ENCODE measurements around the gene NKD1.

NKD1 gene

GRCh38 chr16:50507397-50507796 lies 40.8 kb upstream of the NKD1 start:
- H3K36me3 ChIP-seq (ENCODE audit: insufficient read depth, low read length) = no peaks in the 10 kb centered on the region
- peaks cover 3% of the 10 kb centered on the region for H3K27me3 ChIP-seq (ENCODE audit: insufficient read depth, low read length)
- peaks cover 14% of the 10 kb centered on the region for H3K4me1 ChIP-seq (ENCODE audit: insufficient read depth, low read length)
- H2AFZ ChIP-seq (ENCODE audit: low read depth, low read length) = no peak overlapping the region
- H3K4me3 ChIP-seq (ENCODE audit: low read length) = no peak overlapping the region
- H3K9me3 ChIP-seq (ENCODE audit: low read length) = peaks cover 2% of the 10 kb centered on the region

- no peak overlapping the region for H2AFZ ChIP-seq (ENCODE audit: low read depth, low read length)
- peaks cover 3% of the 10 kb centered on the region for H3K27me3 ChIP-seq (ENCODE audit: insufficient read depth, low read length)
- peaks cover 2% of the 10 kb centered on the region for H3K9me3 ChIP-seq (ENCODE audit: low read length)
- H3K4me3 ChIP-seq (ENCODE audit: low read length) = no peak overlapping the region
- no peaks in the 10 kb centered on the region for H3K36me3 ChIP-seq (ENCODE audit: insufficient read depth, low read length)
- peaks cover 14% of the 10 kb centered on the region for H3K4me1 ChIP-seq (ENCODE audit: insufficient read depth, low read length)
These were observed 38.5 kb upstream of the NKD1 start for GRCh38 chr16:50509521-50510341.

GRCh38 chr16:50515218-50515617 lies 33.0 kb upstream of the NKD1 start:
- Histone ChIP-seq H3K9me3 (ENCODE audit: low read length) (peaks cover 4% of the 10 kb centered on the region), H3K36me3 (ENCODE audit: insufficient read depth, low read length) (no peaks in the 10 kb centered on the region), H3K27me3 (ENCODE audit: insufficient read depth, low read length) (no peaks in the 10 kb centered on the region), H3K4me3 (ENCODE audit: low read length) (no peak overlapping the region), H2AFZ (ENCODE audit: low read depth, low read length) (no peak overlapping the region), H3K4me1 (ENCODE audit: insufficient read depth, low read length) (no peaks in the 10 kb centered on the region)

GRCh38 chr16:50516401-50516800 lies 31.8 kb upstream of the NKD1 start:
- H3K36me3 ChIP-seq (ENCODE audit: insufficient read depth, low read length) = no peaks in the 10 kb centered on the region
- peaks cover 4% of the 10 kb centered on the region for H3K9me3 ChIP-seq (ENCODE audit: low read length)
- H2AFZ ChIP-seq (ENCODE audit: low read depth, low read length) = no peak overlapping the region
- no peak overlapping the region for H3K4me3 ChIP-seq (ENCODE audit: low read length)
- H3K27me3 ChIP-seq (ENCODE audit: insufficient read depth, low read length) = no peaks in the 10 kb centered on the region
- H3K4me1 ChIP-seq (ENCODE audit: insufficient read depth, low read length) = peaks cover 3% of the 10 kb centered on the region

GRCh38 chr16:50516890-50517289 lies 31.3 kb upstream of the NKD1 start:
- Histone ChIP-seq H3K9me3 (ENCODE audit: low read length) (peaks cover 4% of the 10 kb centered on the region), H3K4me1 (ENCODE audit: insufficient read depth, low read length) (peaks cover 3% of the 10 kb centered on the region), H3K27me3 (ENCODE audit: insufficient read depth, low read length) (no peaks in the 10 kb centered on the region)

GRCh38 chr16:50517450-50518252 lies 30.5 kb upstream of the NKD1 start:
- Histone ChIP-seq H3K4me3 (ENCODE audit: low read length) (no peak overlapping the region), H3K4me1 (ENCODE audit: insufficient read depth, low read length) (peaks cover 3% of the 10 kb centered on the region), H3K27me3 (ENCODE audit: insufficient read depth, low read length) (no peaks in the 10 kb centered on the region), H3K36me3 (ENCODE audit: insufficient read depth, low read length) (no peaks in the 10 kb centered on the region), H3K9me3 (ENCODE audit: low read length) (peaks cover 4% of the 10 kb centered on the region), H2AFZ (ENCODE audit: low read depth, low read length) (no peak overlapping the region)

More at GRCh38 chr16:50516890-50517289, 31.3 kb upstream of the NKD1 start:
- H2AFZ ChIP-seq (ENCODE audit: low read depth, low read length) = no peak overlapping the region
- no peaks in the 10 kb centered on the region for H3K36me3 ChIP-seq (ENCODE audit: insufficient read depth, low read length)
- no peak overlapping the region for H3K4me3 ChIP-seq (ENCODE audit: low read length)

- peaks cover 4% of the 10 kb centered on the region for H3K9me3 ChIP-seq (ENCODE audit: low read length)
- H3K4me3 ChIP-seq (ENCODE audit: low read length) = no peak overlapping the region
- H3K36me3 ChIP-seq (ENCODE audit: insufficient read depth, low read length) = no peaks in the 10 kb centered on the region
- no peak overlapping the region for H2AFZ ChIP-seq (ENCODE audit: low read depth, low read length)
- peaks cover 3% of the 10 kb centered on the region for H3K4me1 ChIP-seq (ENCODE audit: insufficient read depth, low read length)
- no peaks in the 10 kb centered on the region for H3K27me3 ChIP-seq (ENCODE audit: insufficient read depth, low read length)
These were observed 29.2 kb upstream of the NKD1 start for GRCh38 chr16:50519001-50519400.

- Histone ChIP-seq H2AFZ (ENCODE audit: low read depth, low read length) (no peak overlapping the region), H3K4me1 (ENCODE audit: insufficient read depth, low read length) (peaks cover 3% of the 10 kb centered on the region), H3K27me3 (ENCODE audit: insufficient read depth, low read length) (no peaks in the 10 kb centered on the region), H3K9me3 (ENCODE audit: low read length) (peaks cover 4% of the 10 kb centered on the region), H3K4me3 (ENCODE audit: low read length) (no peak overlapping the region), H3K36me3 (ENCODE audit: insufficient read depth, low read length) (no peaks in the 10 kb centered on the region)
These were observed 28.6 kb upstream of the NKD1 start for GRCh38 chr16:50519602-50520001.

- Histone ChIP-seq H2AFZ (ENCODE audit: low read depth, low read length) (no peak overlapping the region), H3K27me3 (ENCODE audit: insufficient read depth, low read length) (no peaks in the 10 kb centered on the region), H3K4me1 (ENCODE audit: insufficient read depth, low read length) (peaks cover 3% of the 10 kb centered on the region), H3K4me3 (ENCODE audit: low read length) (no peak overlapping the region), H3K36me3 (ENCODE audit: insufficient read depth, low read length) (no peaks in the 10 kb centered on the region), H3K9me3 (ENCODE audit: low read length) (peaks cover 4% of the 10 kb centered on the region)
These were observed 27.5 kb upstream of the NKD1 start for GRCh38 chr16:50520451-50521245.

GRCh38 chr16:50521246-50521900 lies 26.8 kb upstream of the NKD1 start:
- Histone ChIP-seq H2AFZ (ENCODE audit: low read depth, low read length) (no peak overlapping the region), H3K4me1 (ENCODE audit: insufficient read depth, low read length) (peaks cover 3% of the 10 kb centered on the region), H3K27me3 (ENCODE audit: insufficient read depth, low read length) (no peaks in the 10 kb centered on the region), H3K36me3 (ENCODE audit: insufficient read depth, low read length) (no peaks in the 10 kb centered on the region), H3K9me3 (ENCODE audit: low read length) (peaks cover 4% of the 10 kb centered on the region), H3K4me3 (ENCODE audit: low read length) (no peak overlapping the region)

- Histone ChIP-seq H3K4me1 (ENCODE audit: insufficient read depth, low read length) (peaks cover 3% of the 10 kb centered on the region), H3K9me3 (ENCODE audit: low read length) (peaks cover 4% of the 10 kb centered on the region), H3K36me3 (ENCODE audit: insufficient read depth, low read length) (no peaks in the 10 kb centered on the region), H3K27me3 (ENCODE audit: insufficient read depth, low read length) (no peaks in the 10 kb centered on the region), H2AFZ (ENCODE audit: low read depth, low read length) (no peak overlapping the region), H3K4me3 (ENCODE audit: low read length) (no peak overlapping the region)
These were observed 25.9 kb upstream of the NKD1 start for GRCh38 chr16:50522324-50522723.

GRCh38 chr16:50523710-50524109 lies 24.5 kb upstream of the NKD1 start:
- Histone ChIP-seq H2AFZ (ENCODE audit: low read depth, low read length) (no peak overlapping the region), H3K27me3 (ENCODE audit: insufficient read depth, low read length) (no peaks in the 10 kb centered on the region), H3K4me3 (ENCODE audit: low read length) (no peak overlapping the region), H3K4me1 (ENCODE audit: insufficient read depth, low read length) (peaks cover 3% of the 10 kb centered on the region), H3K9me3 (ENCODE audit: low read length) (no peaks in the 10 kb centered on the region), H3K36me3 (ENCODE audit: insufficient read depth, low read length) (no peaks in the 10 kb centered on the region)

Data from neuron (in vitro differentiated cells).